SU-DHL-6 (cell line): ENCODE measurements around the gene PSORS1C1.

Experiments used
- H2AFZ ChIP-seq: fragments of 200-600 bp; sonication (generic); 2 replicates; pipeline ENCODE4 v1.6.1; 2014; ENCODE audit warnings: low read depth, mild to moderate bottlenecking, moderate library complexity, mixed read lengths, antibody characterized with exemption, low read length; ENCODE audit not compliant: severe bottlenecking
- H3F3A ChIP-seq: fragments of 200-600 bp; shearing (Covaris generic); 2 replicates; pipeline ENCODE4 v1.6.0; 2016; ENCODE audit warnings: antibody characterized with exemption, mild to moderate bottlenecking; ENCODE audit not compliant: insufficient read depth
- H3K27ac ChIP-seq: fragments of 200-600 bp; sonication (generic); 2 replicates; pipeline ENCODE4 v1.5.1; 2016; ENCODE audit warnings: low read depth, mild to moderate bottlenecking, low read length, moderate library complexity, mixed read lengths
- H3K27me3 ChIP-seq: fragments of 200-600 bp; sonication (generic), shearing (Covaris generic); 2 replicates; pipeline ENCODE4 v1.6.0; 2014; ENCODE audit warnings: mild to moderate bottlenecking, low read length
- H3K36me3 ChIP-seq: fragments of 200-600 bp; sonication (generic); 2 replicates; pipeline ENCODE4 v1.6.1; 2014; ENCODE audit warnings: mild to moderate bottlenecking, low read length, mixed read lengths
- H3K4me2 ChIP-seq: fragments of 300-600, 200-600 bp; shearing (Covaris generic), sonication (generic); 2 replicates; pipeline ENCODE4 v1.6.0; 2014; ENCODE audit warnings: low read length, low read depth, mild to moderate bottlenecking; ENCODE audit not compliant: poor library complexity, severe bottlenecking
- H3K4me3 ChIP-seq: fragments of 200-600 bp; sonication (generic); 2 replicates; pipeline ENCODE4 v1.5.1; 2014; ENCODE audit warnings: antibody characterized with exemption, low read length, mild to moderate bottlenecking, mixed read lengths; ENCODE audit not compliant: insufficient read depth, poor library complexity, severe bottlenecking
- H3K79me2 ChIP-seq: fragments of 200-600 bp; sonication (generic); 2 replicates; pipeline ENCODE4 v1.6.1; 2014; ENCODE audit warnings: mild to moderate bottlenecking, low read length, moderate library complexity; ENCODE audit not compliant: insufficient read depth
- H3K9ac ChIP-seq: fragments of 200-600 bp; sonication (generic); 2 replicates; pipeline ENCODE4 v1.7.0; 2014; ENCODE audit warnings: mild to moderate bottlenecking, low read length
- H3K9me2 ChIP-seq: fragments of 200-600 bp; sonication (generic); replicated peaks from 2 replicates; pipeline ENCODE4 v1.6.1; 2014; ENCODE audit warnings: low read length; ENCODE audit not compliant: insufficient read depth
- H3K9me3 ChIP-seq: fragments of 200-600 bp; sonication (generic); 2 replicates; pipeline ENCODE4 v1.6.1; 2014; ENCODE audit warnings: low read length, mixed read lengths; ENCODE audit not compliant: insufficient read depth
- H4K20me1 ChIP-seq: fragments of 200-600 bp; sonication (generic); 2 replicates; pipeline ENCODE4 v1.6.1; 2014; ENCODE audit warnings: low read depth, mild to moderate bottlenecking, antibody characterized with exemption, low read length, moderate library complexity, mixed read lengths
- CTCF ChIP-seq: fragments of 200-600 bp; sonication (generic); IDR thresholded peaks from one replicate; pipeline ENCODE4 v1.5.1; 2017; ENCODE audit warnings: antibody characterized with exemption, mild to moderate bottlenecking, low read length, moderate library complexity; ENCODE audit not compliant: insufficient read depth, poor library complexity, severe bottlenecking
- EZH2phosphoT487 ChIP-seq: fragments of 200-600 bp; sonication (generic), shearing (Covaris generic); conservative IDR thresholded peaks from 2 replicates; pipeline ENCODE4 v1.6.1; 2018; ENCODE audit warnings: mild to moderate bottlenecking, antibody characterized with exemption, low read length, moderate library complexity, mixed read lengths

Gene PSORS1C1

GRCh38 chr6:31178143-31179041 lies 63.8 kb downstream of the PSORS1C1 start:
- no peaks in the 10 kb centered on the region for H3F3A ChIP-seq
- no peaks in the 10 kb centered on the region for H3K9me3 ChIP-seq
- H2AFZ ChIP-seq, result no peak overlapping the region
- H3K27ac ChIP-seq, result no peak overlapping the region
- no peaks in the 10 kb centered on the region for H3K9me2 ChIP-seq
- H3K4me3 ChIP-seq, result no peak overlapping the region
- no peaks in the 10 kb centered on the region for H4K20me1 ChIP-seq
- TF ChIP-seq CTCF, result no peak
- TF ChIP-seq EZH2phosphoT487, result no peak
- H3K4me2 ChIP-seq, result no peak overlapping the region
- H3K27me3 ChIP-seq, result no peaks in the 10 kb centered on the region
- H3K9ac ChIP-seq, result no peak overlapping the region
- H3K79me2 ChIP-seq, result peaks cover 8% of the 10 kb centered on the region; the same call in 1 of the 2 replicates
- no peaks in the 10 kb centered on the region for H3K36me3 ChIP-seq

- Histone ChIP-seq H3K4me2 (peak overlapping the region; percentile 1), H3K9me2 (no peaks in the 10 kb centered on the region), H3K79me2 (peaks cover 14% of the 10 kb centered on the region; the same call in 1 of the 2 replicates), H3K4me3 (no peak overlapping the region), H3K36me3 (no peaks in the 10 kb centered on the region), H3K27ac (no peak overlapping the region), H3K9me3 (no peaks in the 10 kb centered on the region), H3F3A (no peaks in the 10 kb centered on the region), H4K20me1 (no peaks in the 10 kb centered on the region), H2AFZ (no peak overlapping the region), H3K9ac (no peak overlapping the region), H3K27me3 (no peaks in the 10 kb centered on the region)
- TF ChIP-seq EZH2phosphoT487 (no peak), CTCF (no peak)
Measured at GRCh38 chr6:31179042-31179386, 64.4 kb downstream of the PSORS1C1 start.

- Histone ChIP-seq H4K20me1 (no peaks in the 10 kb centered on the region), H3K9me2 (no peaks in the 10 kb centered on the region), H3K4me3 (peak overlapping the region; percentile 61), H3K27ac (no peak overlapping the region), H2AFZ (peak overlapping the region; percentile 58), H3K9me3 (no peaks in the 10 kb centered on the region), H3F3A (no peaks in the 10 kb centered on the region; the same call in 1 of the 2 replicates), H3K27me3 (no peaks in the 10 kb centered on the region), H3K4me2 (peak overlapping the region; percentile 65), H3K79me2 (peaks cover 17% of the 10 kb centered on the region), H3K9ac (peak overlapping the region; percentile 60), H3K36me3 (no peaks in the 10 kb centered on the region)
- TF ChIP-seq EZH2phosphoT487 (no peak), CTCF (no peak)
Measured at GRCh38 chr6:31179896-31180295, 65.3 kb downstream of the PSORS1C1 start.
